B cell (primary cell): ENCODE results near the gene PTPRG.

Experiments
- CTCF ChIP-seq: fragments of 200-600 bp; IDR thresholded peaks from one replicate; pipeline ENCODE4 v1.8.0; 2022; ENCODE audit warnings: antibody characterized with exemption, mild to moderate bottlenecking
- EZH2 ChIP-seq: IDR thresholded peaks from 2 replicates; pipeline ENCODE4 v1.6.1; 2012; ENCODE audit warnings: borderline replicate concordance, low read depth, mild to moderate bottlenecking, moderate library complexity, low read length; ENCODE audit not compliant: insufficient read depth, poor library complexity, severe bottlenecking

GRCh38 chr3:61887206-61887605 lies 325.8 kb downstream of the PTPRG start:
- no peak for TF ChIP-seq CTCF
- no peak for TF ChIP-seq EZH2
